AG09319 (cell line): ENCODE data around the gene SLC5A10.

Experiments
- DNase-seq: peaks from one replicate; pipeline ENCODE4 v3.0.0-alpha.2; 2010; ENCODE audit warnings: low read depth; ENCODE audit errors: extremely low read depth
- CTCF ChIP-seq: IDR thresholded peaks from 2 replicates; pipeline ENCODE4 v1.5.1; 2011; ENCODE audit warnings: low read depth, mild to moderate bottlenecking, inconsistent platforms, low read length, moderate library complexity

The SLC5A10 gene

GRCh38 chr17:18992454-18993130 is 40.6 kb downstream of the SLC5A10 start:
- DNase-seq: no peak
- no peak for TF ChIP-seq CTCF

- no peak for TF ChIP-seq CTCF
- no peak for DNase-seq
Observed at GRCh38 chr17:18993905-18994526, 42.1 kb downstream of the SLC5A10 start.

GRCh38 chr17:18994631-18995030 is 42.7 kb downstream of the SLC5A10 start:
- DNase-seq: no peak
- TF ChIP-seq CTCF: no peak

GRCh38 chr17:18995220-18995619 is 43.3 kb downstream of the SLC5A10 start:
- no peak for TF ChIP-seq CTCF
- no peak for DNase-seq

- no peak for DNase-seq
- no peak for TF ChIP-seq CTCF
Observed at GRCh38 chr17:18996458-18996857, 44.5 kb downstream of the SLC5A10 start.

GRCh38 chr17:18997650-18998196 is 45.8 kb downstream of the SLC5A10 start:
- TF ChIP-seq CTCF: no peak
- no peak for DNase-seq

GRCh38 chr17:18999394-18999793 is 47.4 kb downstream of the SLC5A10 start:
- TF ChIP-seq CTCF: no peak
- DNase-seq: no peak
